PC-3 (cell line): ENCODE measurements around the gene KHDRBS2.

ENCODE experiments used
- CTCF ChIP-seq: fragments of 300-600 bp; sonication (generic); conservative IDR thresholded peaks from 2 replicates; pipeline ENCODE4 v1.5.1; 2017; ENCODE audit warnings: antibody characterized with exemption, low read depth, mild to moderate bottlenecking, low read length
- EZH2 ChIP-seq: fragments of 300-600 bp; sonication (generic); IDR thresholded peaks from one replicate; pipeline ENCODE4 v1.6.1; 2017; ENCODE audit warnings: antibody characterized with exemption, mild to moderate bottlenecking, low read length; ENCODE audit not compliant: unreplicated experiment

GRCh38 chr6:62323818-62324431 is 37.9 kb upstream of the KHDRBS2 start:
- TF ChIP-seq CTCF (no peak), EZH2 (no peak)
